AG09309 (cell line): ENCODE measurements around the gene NRAP.
A peak's percentile ranks its signal among the peaks of the same experiment; 100 is the strongest.

Experiments used
- DNase-seq: peaks from one replicate; pipeline ENCODE4 v3.0.0-alpha.2; 2010; ENCODE audit warnings: low read depth
- H3K4me3 ChIP-seq: 2 replicates; pipeline ENCODE4 v1.5.1; 2011; ENCODE audit warnings: mild to moderate bottlenecking, low read depth, low read length, moderate library complexity; ENCODE audit not compliant: control insufficient read depth
- TF ChIP-seq, protein P1 (sequence below): IDR thresholded peaks from 2 replicates; pipeline ENCODE4 v1.5.1; 2011; ENCODE audit warnings: mild to moderate bottlenecking, low read depth, low read length, inconsistent platforms; ENCODE audit not compliant: insufficient read depth, control insufficient read depth; ENCODE audit errors: missing control alignments

Gene NRAP

GRCh38 chr10:113709221-113709838 is 45.5 kb upstream of the NRAP start:
- DNase-seq: peak; percentile 33
- TF ChIP-seq, protein P1, sequence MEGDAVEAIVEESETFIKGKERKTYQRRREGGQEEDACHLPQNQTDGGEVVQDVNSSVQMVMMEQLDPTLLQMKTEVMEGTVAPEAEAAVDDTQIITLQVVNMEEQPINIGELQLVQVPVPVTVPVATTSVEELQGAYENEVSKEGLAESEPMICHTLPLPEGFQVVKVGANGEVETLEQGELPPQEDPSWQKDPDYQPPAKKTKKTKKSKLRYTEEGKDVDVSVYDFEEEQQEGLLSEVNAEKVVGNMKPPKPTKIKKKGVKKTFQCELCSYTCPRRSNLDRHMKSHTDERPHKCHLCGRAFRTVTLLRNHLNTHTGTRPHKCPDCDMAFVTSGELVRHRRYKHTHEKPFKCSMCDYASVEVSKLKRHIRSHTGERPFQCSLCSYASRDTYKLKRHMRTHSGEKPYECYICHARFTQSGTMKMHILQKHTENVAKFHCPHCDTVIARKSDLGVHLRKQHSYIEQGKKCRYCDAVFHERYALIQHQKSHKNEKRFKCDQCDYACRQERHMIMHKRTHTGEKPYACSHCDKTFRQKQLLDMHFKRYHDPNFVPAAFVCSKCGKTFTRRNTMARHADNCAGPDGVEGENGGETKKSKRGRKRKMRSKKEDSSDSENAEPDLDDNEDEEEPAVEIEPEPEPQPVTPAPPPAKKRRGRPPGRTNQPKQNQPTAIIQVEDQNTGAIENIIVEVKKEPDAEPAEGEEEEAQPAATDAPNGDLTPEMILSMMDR: no peak
- H3K4me3 ChIP-seq: no peak overlapping the region

DNA sequence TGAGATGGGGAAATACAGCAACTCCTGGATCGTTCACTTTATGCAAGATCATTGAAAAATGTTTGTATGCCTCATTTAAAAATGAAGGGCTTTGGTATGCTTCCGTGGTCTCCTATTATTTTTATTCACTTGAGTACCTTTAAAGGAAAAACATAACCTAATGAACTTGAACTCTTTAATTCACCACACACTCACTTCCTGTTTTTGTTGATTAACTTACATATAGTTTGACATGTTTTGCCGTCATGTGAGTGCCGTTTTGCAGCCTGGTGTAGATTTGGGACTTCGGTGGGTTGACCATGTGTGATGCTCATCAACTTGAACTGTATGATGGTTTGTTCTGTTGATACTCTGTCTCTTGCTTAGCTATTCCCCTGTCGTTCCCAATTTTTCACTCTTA is 44.8 kb upstream of the NRAP start:
- H3K4me3 ChIP-seq: no peak overlapping the region
- no peak for DNase-seq
- TF ChIP-seq, protein P1: no peak

GRCh38 chr10:113706623-113707022 is 42.8 kb upstream of the NRAP start:
- TF ChIP-seq, protein P1: no peak
- H3K4me3 ChIP-seq: no peak overlapping the region
- DNase-seq: no peak

DNA sequence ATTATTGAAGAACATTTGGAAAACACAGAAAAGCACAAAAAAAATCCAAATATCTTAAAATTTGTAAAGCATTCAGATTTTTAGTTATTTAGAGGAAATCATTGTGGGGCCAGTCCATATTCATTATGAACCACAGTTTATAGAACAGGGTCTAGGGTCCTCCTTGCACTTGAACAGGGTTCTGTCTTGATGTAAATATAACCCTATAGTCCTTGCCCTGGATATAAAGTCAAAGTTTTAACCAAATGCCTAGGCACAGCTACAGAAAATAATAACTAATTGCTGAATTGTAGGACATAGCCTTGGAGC is 41.5 kb upstream of the NRAP start:
- no peak for DNase-seq
- TF ChIP-seq, protein P1: no peak
- H3K4me3 ChIP-seq: no peak overlapping the region

DNA sequence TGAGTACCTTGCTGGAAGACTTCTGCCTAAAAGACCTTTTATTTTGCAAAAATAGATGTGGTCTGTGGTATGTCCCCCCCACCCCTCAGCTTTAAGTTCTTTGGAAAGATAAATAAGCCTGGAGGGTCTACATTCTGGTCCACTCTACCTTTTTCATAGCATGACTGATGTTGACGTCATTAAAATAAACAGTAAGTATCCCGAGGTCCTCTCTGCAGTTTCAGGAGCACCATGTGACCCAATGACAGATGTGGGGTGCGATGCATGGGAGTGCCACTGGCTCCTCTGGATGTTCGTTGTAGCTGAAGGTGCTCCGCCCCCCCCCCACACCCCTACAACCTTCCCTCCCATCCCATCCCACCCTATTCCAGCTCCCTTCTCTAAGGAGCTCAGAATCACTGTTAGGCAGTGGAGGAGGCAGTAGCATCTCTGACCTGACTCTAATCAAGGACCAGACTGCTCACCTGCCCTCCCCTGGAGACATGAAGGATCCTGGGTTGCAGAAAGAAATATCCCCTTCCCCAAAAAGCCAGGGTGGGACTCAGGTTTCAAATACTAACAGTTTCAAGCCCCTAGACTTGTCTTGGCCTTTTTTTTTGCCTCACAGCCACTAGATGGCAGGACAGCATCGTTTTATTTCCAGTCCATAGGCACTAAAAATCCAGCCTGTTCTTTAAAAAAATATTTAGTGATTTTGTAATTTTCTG is 40.9 kb upstream of the NRAP start:
- H3K4me3 ChIP-seq: no peak overlapping the region
- peak; percentile 2 for DNase-seq
- TF ChIP-seq, protein P1: peak; percentile 68

DNA sequence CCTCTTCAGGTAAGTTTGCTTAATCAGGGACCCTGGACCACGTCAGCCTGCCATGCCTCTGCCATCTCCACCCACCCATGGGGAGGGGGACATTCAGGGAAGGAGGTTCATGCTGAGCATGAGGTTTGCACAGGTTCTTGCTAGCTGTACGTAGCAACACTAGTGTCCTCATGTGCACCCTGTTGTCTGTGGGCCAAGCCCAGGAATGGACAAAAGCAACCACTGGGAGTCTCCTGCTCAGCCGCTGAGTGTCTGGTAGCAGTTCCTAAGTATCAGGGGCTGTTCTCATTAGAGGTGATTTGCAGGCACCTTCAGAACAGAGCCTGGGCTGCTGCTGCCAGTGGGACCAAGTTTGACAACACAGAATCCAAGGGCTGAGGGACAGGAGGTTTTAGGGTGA is 33.8 kb upstream of the NRAP start:
- DNase-seq: no peak
- no peak overlapping the region for H3K4me3 ChIP-seq
- TF ChIP-seq, protein P1: no peak
